ENCODE data around the gene HLA-E.
"Not testable (repeated sequence)": the region's sequence is repeated elsewhere in the genome, so short reads cannot be mapped to it uniquely, and the experiment has no call there.

Gene HLA-E

GRCh38 chr6:30489081-30490025 is at the start of gene HLA-E:
HLA-E (plus strand) TSS chr6:30489509; CDS start chr6:30489532, 23 bp downstream.
- peak; percentile 98 to 99 for DNase-seq

DNA sequence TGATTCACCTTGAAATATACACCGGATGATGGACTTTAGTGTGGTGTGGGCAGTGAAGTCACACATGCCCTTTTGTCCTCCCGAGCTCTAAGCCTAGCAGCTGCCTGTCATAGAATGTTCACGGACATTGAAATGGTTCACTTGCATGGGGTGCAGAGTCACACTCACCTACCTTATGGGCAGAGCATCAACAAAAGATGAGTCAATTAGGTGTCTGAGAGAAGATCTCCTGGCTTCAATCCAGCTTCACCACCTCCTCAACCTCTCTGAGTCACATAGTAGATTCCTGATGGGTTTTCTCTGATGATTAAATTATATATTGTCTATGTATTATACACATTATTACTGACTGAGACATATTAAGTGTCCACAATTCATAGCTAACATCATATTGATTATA is 48.1 kb upstream of the HLA-E start:
- no peak for DNase-seq

DNA sequence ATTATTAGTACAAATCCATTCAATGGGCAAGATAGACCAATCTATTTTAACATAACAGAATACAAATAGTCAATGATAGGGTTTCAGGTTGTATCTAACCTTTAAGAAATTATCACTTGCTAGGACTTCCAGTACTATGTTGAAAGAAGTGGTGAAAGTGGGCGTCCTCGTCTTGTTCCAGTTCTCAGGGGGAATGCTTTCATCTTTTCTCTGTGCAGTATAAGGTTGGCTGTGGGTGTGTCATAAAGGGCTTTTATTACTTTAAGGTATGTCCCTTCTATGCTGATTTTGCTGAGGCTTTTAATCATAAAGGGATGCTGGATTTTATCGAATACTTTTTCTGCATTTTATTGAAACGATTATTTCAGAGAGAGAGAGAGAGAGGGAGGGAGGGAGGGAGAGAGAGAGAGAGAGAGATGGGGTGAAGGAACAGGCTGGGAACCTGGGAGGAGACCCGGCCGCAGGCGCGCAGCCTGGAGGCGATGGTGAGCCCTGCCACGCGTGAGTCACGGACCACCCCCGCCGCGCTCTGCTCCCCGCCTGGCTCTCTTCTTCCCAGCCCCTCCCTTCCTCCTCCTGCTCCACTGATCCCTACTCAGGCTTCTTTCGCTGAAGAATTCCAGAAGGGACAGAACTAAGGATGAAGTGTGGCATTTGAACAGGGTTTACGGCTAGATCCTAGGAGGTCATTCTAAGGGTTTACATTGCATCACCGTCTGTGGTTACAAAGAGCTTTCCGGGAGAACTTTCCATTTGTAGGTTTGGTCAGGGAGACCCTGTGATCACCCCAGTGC is 45.5 kb upstream of the HLA-E start:
- no peak for DNase-seq

- no peak for DNase-seq
These were observed 44.9 kb upstream of the HLA-E start for GRCh38 chr6:30444451-30444742.

DNA sequence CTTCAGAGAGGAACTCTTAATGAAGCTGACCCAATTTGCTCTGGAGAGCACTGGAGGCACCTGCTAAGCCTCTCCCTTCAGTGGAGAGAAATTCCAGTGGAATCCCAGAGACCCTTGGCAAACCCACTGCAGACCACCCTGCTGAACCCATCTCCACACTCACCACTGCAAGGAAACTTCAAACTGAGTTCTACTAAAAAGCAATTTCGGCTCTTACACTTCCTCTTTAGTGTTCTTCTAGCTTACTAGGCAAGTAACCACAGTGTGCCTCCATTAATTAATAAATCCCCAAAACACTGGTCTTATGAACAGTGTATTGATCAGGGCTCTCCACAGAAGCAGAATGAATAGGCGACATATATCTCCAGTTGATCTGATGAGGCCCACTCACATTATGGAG is 43.0 kb upstream of the HLA-E start:
- DNase-seq = no peak

DNA sequence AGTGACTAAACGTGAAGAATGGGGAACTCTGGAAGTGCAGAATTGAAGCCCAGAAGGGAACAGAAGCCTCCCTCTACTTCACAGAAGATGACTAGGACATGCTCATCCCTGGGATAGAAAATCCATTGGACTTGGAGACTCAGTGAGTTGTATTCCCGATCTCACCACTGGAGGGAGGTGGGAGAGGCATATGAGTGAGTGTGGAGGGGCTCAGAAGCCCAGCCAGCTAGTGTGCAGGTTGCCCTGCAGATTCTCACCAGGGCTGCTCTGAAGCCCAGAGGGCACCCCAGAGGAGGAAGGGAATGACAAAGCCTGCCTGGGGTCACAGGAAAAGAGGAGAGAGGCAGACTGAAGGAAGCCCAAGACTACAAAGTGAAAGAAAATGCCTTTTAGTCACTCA is 42.1 kb upstream of the HLA-E start:
- no peak for DNase-seq

- DNase-seq = no peak
These were observed 38.8 kb upstream of the HLA-E start for GRCh38 chr6:30450548-30450908.

GRCh38 chr6:30450909-30451841 is 38.1 kb upstream of the HLA-E start:
- peak; percentile 65 to 74 for DNase-seq

- no peak for DNase-seq
These were observed 36.4 kb upstream of the HLA-E start for GRCh38 chr6:30452736-30453507.

DNA sequence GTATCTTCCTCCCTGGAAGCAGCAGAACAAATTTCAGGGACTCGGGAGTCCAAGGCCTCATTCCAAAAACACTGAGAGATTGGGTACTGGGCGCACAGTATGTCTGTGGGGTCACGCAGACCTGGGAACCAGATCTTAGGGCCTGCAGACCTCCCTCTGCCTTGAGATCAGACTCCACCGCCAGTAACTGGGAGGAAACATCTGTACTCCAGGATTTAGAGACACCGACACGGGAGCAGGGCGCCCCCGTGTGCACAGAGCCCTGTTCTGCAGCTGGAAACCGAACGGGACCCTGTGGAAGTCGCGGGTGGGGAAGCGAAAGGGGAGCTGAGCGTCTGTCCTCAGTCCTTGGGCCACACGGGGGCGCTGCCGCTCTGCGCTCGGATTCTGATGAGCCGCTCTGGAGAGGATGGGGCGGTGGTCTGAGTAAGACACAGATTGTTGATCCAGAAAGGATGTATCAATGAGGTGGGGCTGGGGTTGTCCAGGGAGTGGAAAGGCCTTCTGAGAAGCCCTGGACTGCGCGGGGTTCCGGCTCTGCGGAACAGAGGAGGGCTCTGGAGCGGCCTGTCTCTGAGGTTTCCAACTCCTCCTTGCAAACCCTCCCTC is 35.7 kb upstream of the HLA-E start:
- peak; percentile 86 to 87 for DNase-seq

- DNase-seq = no peak
These were observed 30.2 kb upstream of the HLA-E start for GRCh38 chr6:30459145-30459544.

GRCh38 chr6:30461055-30461454 is 28.3 kb upstream of the HLA-E start:
- DNase-seq = no peak

DNA sequence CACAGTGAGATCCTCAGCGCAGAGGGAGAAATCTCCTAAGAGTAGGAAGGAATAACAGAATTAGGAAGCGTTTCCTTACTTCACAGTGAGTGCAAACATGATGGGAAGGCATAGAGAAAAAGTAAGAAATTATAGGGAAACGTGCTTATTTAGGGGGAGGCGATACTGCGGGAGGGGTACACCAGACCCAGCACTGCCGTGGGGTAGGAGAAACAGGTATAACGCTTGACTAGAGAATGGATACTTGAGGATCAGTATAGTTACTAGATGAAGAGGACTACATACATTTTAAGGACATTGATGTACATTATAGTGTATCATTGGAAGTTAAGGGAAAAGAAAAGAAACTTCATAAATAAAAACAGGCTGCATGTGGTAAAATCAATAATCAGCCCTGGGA is 26.8 kb upstream of the HLA-E start:
- DNase-seq = no peak

DNA sequence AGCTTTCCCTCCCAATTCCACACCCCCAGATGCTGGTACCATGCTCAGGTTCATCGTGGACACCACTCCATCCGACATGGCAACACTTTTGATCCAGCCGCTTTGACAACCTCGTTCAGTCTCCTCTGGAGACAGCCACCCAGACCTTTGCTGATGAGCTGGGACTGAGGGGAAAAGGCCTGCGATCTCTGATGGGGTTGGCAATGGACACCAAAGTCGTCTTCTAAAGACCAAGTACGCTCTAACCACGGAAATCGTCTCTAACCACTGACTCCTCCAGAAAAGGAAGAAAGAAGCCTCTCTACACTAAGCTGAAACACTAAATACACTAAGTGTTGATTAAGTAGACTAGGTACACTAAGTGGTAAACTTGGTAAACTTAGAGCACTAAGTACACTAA is 26.1 kb upstream of the HLA-E start:
- no peak for DNase-seq

- peak; percentile 76 to 78 for DNase-seq
These were observed 25.4 kb upstream of the HLA-E start for GRCh38 chr6:30463651-30464618.

GRCh38 chr6:30465595-30466306 is 23.6 kb upstream of the HLA-E start:
- DNase-seq = no peak

DNA sequence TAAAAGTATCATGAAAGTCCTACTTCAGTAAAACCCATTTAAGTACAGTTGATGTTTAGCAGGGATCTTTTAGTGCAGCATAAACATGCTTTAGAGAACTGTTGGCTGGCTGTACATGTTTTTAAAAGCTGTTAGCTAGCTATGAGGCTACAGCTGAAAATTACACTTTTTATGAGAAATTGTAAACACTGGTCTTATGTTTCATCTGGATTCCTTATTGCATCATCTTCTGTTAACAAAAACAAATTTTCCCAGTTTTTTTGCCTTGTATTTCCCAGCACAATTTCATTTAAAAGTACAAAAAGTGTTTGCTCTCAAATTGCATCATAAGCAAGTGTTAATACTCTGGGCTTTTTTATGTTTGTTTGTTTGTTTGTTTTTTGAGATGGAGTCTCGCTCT is 18.3 kb upstream of the HLA-E start:
- DNase-seq = no peak

DNA sequence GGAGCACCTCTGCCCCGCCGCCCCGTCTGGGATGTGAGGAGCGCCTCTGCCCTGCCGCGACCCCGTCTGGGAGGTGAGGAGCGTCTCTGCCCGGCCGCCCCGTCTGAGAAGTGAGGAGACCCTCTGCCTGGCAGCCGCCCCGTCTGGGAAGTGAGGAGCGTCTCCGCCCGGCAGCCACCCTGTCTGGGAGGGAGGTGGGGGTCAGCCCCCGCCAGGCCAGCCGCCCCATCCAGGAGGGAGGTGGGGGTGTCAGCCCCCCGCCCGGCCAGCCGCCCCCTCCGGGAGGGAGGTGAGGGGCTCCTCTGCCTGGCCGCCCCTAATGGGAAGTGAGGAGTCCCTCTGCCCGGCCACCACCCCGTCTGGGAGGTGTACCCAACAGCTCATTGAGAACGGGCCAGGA is 14.2 kb upstream of the HLA-E start:
- not testable (repeated sequence) for DNase-seq

DNA sequence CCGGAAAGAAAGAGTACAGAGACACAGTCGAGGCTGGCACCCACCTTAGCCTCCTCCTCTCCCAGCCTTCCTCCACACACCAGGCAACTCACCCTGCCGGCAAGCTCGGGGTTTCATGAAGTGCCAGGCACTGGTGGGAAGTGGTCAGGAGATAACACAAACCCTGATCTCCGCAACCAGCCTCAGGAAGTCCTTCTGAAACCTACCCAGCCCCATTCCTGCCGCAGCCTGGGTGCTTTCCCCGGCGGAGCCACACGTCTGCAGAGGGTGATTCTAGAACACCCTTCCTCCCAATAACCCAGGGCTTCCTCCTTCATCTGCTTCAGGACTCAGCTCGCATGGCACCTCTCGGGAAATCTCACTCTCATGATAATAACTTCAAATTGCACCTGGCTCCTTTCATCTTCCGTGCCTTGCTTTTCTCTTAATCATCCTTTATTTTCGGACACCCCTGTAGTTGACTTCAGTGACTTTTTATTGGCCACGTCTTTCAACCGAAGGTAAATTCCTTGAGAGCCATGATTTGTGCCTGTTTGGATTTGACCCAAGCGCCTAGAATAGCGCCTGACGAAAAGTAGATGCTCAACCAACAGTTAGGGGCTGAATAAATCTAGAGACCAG is 8.7 kb upstream of the HLA-E start:
- DNase-seq = peak; percentile 67 to 80
